HL-60 (cell line): ENCODE data around the gene ERGIC1.

Experiments used
- DNase-seq, 2 experiments: peaks; one replicate each; pipeline ENCODE4 v3.0.0-alpha.2; 2010 to 2020; ENCODE audit warnings: low read depth in 1 of 2, low spot score in 1 of 2
- H3K27ac ChIP-seq: fragments of 250-450 bp; sonication (Bioruptor Pico); replicated peaks from 2 replicates; pipeline ENCODE4 v1.5.1; 2020; ENCODE audit warnings: mild to moderate bottlenecking, moderate library complexity
- H3K27me3 ChIP-seq: fragments of 250-450 bp; sonication (Bioruptor Pico); 2 replicates; pipeline ENCODE4 v1.5.1; 2021; ENCODE audit warnings: mild to moderate bottlenecking, moderate library complexity; ENCODE audit not compliant: insufficient read depth, poor library complexity, severe bottlenecking
- H3K4me3 ChIP-seq: replicated peaks from 2 replicates; pipeline ENCODE4 v1.5.1; 2011; ENCODE audit warnings: mild to moderate bottlenecking, control low read depth, low read length; ENCODE audit not compliant: insufficient read depth
- CTCF ChIP-seq: IDR thresholded peaks from one replicate; pipeline ENCODE4 v1.5.1; 2011; ENCODE audit warnings: low read length, control low read depth, inconsistent platforms; ENCODE audit not compliant: insufficient read depth
- GABPA ChIP-seq: IDR thresholded peaks from 2 replicates; pipeline ENCODE4 v1.6.1; 2012; ENCODE audit warnings: low read depth
- POLR2AphosphoS5 ChIP-seq: IDR thresholded peaks from 2 replicates; pipeline ENCODE4 v1.6.1; 2012; ENCODE audit warnings: low read depth
- REST ChIP-seq: IDR thresholded peaks from 2 replicates; pipeline ENCODE4 v1.6.1; 2012; ENCODE audit warnings: low read depth; ENCODE audit not compliant: insufficient replicate concordance
- SPI1 ChIP-seq: IDR thresholded peaks from 2 replicates; pipeline ENCODE4 v1.6.1; 2012; ENCODE audit warnings: low read depth, mild to moderate bottlenecking, borderline replicate concordance

ERGIC1 gene

GRCh38 chr5:173001229-173001841, 167.3 kb downstream of the ERGIC1 start:
- Histone ChIP-seq H3K4me3 (no peak overlapping the region), H3K27ac (no peak overlapping the region), H3K27me3 (no peaks in the 10 kb centered on the region)
- DNase-seq: no peak
- TF ChIP-seq REST: no peak
- TF ChIP-seq POLR2AphosphoS5: no peak
- TF ChIP-seq CTCF: no peak
- no peak for TF ChIP-seq SPI1
- no peak for TF ChIP-seq GABPA
